ENCODE data around the gene LINC00632. TPM values are rescaled to one million over a fixed set of nuclear protein-coding genes. Genes with fewer than 3 reads are reported as not detected.

LINC00632 gene
- polyA plus RNA-seq, 1 of the 3 experiments (the other 2 are of a cell fraction), result 0.31 TPM

DNA sequence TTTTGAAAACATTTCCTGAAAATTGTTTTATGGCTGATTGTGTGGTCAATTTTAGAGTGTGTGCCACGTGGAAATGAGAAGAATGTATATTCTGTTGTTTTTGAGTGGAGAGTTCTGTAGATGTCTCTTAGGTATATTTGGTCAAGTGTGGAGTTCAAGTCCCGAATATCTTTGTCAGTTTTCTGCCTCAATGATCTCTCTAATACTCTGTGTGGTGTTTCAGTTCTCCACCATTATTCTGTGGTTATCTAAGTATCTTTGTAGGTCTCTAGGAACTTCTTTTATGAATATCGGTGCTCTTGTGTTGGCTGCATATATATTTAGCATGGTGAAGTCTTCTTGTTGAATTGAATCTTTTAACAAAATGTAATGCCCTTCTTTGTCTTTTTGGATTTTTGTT, 113.3 kb downstream of the LINC00632 start:
- 10% methylated on average over 3 of the region's 3 CpGs for WGBS (ENCODE audit: low lambda C conversion rate)
- H3K4me2 ChIP-seq, result no peak overlapping the region
- H2AFZ ChIP-seq (ENCODE audit: low read depth), result no peak overlapping the region
- no peaks in the 10 kb centered on the region for H3F3A ChIP-seq (replicated peaks; ENCODE audit: insufficient read depth)
- H3K27me3 ChIP-seq (ENCODE audit: insufficient read depth), result peaks cover 13% of the 10 kb centered on the region; the same call in 1 of the 2 replicates
- H4K20me1 ChIP-seq (ENCODE audit: insufficient read depth), result no peaks in the 10 kb centered on the region
- no peak overlapping the region for H3K4me3 ChIP-seq (ENCODE audit: low read depth in 2 of 2, low read length in 1 of 2)
- ChIA-PET POLR2A (no interaction called here), CTCF (no interaction called here)
- no peak overlapping the region for H3K9ac ChIP-seq
- H3K9me3 ChIP-seq, result no peaks in the 10 kb centered on the region
- TF ChIP-seq GATA2 (CRISPR knock-in tag; IDR thresholded peaks at IDR 0.05) (no peak), MXI1 (IDR thresholded peaks at IDR 0.05; ENCODE audit: low read depth, low read length) (no peak), YY1 (IDR thresholded peaks at IDR 0.05; ENCODE audit: low read depth) (no peak), NFIC (IDR thresholded peaks at IDR 0.05; ENCODE audit: borderline replicate concordance) (no peak), TCF12 (IDR thresholded peaks at IDR 0.05) (no peak)
- TF ChIP-seq, protein P1, sequence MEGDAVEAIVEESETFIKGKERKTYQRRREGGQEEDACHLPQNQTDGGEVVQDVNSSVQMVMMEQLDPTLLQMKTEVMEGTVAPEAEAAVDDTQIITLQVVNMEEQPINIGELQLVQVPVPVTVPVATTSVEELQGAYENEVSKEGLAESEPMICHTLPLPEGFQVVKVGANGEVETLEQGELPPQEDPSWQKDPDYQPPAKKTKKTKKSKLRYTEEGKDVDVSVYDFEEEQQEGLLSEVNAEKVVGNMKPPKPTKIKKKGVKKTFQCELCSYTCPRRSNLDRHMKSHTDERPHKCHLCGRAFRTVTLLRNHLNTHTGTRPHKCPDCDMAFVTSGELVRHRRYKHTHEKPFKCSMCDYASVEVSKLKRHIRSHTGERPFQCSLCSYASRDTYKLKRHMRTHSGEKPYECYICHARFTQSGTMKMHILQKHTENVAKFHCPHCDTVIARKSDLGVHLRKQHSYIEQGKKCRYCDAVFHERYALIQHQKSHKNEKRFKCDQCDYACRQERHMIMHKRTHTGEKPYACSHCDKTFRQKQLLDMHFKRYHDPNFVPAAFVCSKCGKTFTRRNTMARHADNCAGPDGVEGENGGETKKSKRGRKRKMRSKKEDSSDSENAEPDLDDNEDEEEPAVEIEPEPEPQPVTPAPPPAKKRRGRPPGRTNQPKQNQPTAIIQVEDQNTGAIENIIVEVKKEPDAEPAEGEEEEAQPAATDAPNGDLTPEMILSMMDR (IDR thresholded peaks at IDR 0.05), result no peak
- no peaks in the 10 kb centered on the region for H3K36me3 ChIP-seq (replicated peaks in 1 of 2; ENCODE audit: control insufficient read depth in 1 of 2, insufficient read depth in 2 of 2, low read length in 1 of 2)
- no peaks in the 10 kb centered on the region for H3K79me2 ChIP-seq (ENCODE audit: insufficient read depth)
- no peak overlapping the region for H3K27ac ChIP-seq (ENCODE audit: low read depth in 2 of 2, low read length in 1 of 2)
- no peaks in the 10 kb centered on the region for H3K9me2 ChIP-seq
- no peak for DNase-seq
- H3K4me1 ChIP-seq (ENCODE audit: control insufficient read depth in 1 of 2, insufficient read depth in 2 of 2, low read depth in 1 of 2, low read length in 1 of 2), result no peaks in the 10 kb centered on the region

DNA sequence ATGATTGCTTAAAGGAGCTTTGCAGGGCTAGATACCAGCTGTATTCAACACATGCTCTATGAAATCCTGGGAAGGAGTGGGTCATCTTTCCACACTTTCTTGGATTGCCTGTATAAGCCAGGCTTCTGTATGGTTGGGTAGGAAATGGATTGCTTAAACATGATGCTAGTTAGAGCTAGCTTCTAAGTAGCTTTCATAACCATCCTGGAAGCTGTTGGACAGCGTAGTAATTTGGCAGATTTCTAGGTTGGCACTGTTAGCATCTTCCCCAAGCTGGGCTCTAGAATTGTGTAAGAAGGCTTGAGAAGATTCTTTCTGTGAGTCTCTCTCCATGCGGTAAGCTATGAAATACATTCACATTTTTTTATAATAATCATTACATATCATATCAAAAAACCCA, 127.3 kb downstream of the LINC00632 start:
- H4K20me1 ChIP-seq (ENCODE audit: insufficient read depth), result no peaks in the 10 kb centered on the region
- CTCF ChIA-PET, result no interaction called here
- WGBS (ENCODE audit: low lambda C conversion rate), result 7% methylated on average over 2 of the region's 2 CpGs
- H3K4me1 ChIP-seq (ENCODE audit: control insufficient read depth in 1 of 2, insufficient read depth in 2 of 2, low read depth in 1 of 2, low read length in 1 of 2), result no peaks in the 10 kb centered on the region
- TF ChIP-seq ELF1 (IDR thresholded peaks at IDR 0.05), result no peak
- TF ChIP-seq MXI1 (IDR thresholded peaks at IDR 0.05; ENCODE audit: low read depth, low read length), result no peak
- no peak for TF ChIP-seq JUND (IDR thresholded peaks at IDR 0.05)
- TF ChIP-seq RCOR1 (IDR thresholded peaks at IDR 0.05; ENCODE audit: low read length), result no peak
- no peak for TF ChIP-seq EP300 (IDR thresholded peaks at IDR 0.05; ENCODE audit: borderline replicate concordance in 1 of 2, low read depth in 1 of 2, low read length in 1 of 2)
- no peak for TF ChIP-seq RAD21 (IDR thresholded peaks at IDR 0.05; ENCODE audit: low read length)
- no peak for TF ChIP-seq FOSL2 (IDR thresholded peaks at IDR 0.05; ENCODE audit: borderline replicate concordance, low read depth)
- TF ChIP-seq NRF1 (IDR thresholded peaks at IDR 0.05; ENCODE audit: low read depth, low read length), result no peak
- no peak for TF ChIP-seq RXRA (IDR thresholded peaks at IDR 0.05; ENCODE audit: borderline replicate concordance, low read depth)
- POLR2A ChIA-PET, result no interaction called here
- no peaks in the 10 kb centered on the region for H3F3A ChIP-seq (replicated peaks; ENCODE audit: insufficient read depth)
- H3K27me3 ChIP-seq (ENCODE audit: insufficient read depth), result no peaks in the 10 kb centered on the region
- no peak for DNase-seq
- no peak overlapping the region for H2AFZ ChIP-seq (ENCODE audit: low read depth)
- H3K4me3 ChIP-seq (ENCODE audit: low read depth in 2 of 2, low read length in 1 of 2), result no peak overlapping the region
- H3K9me2 ChIP-seq, result no peaks in the 10 kb centered on the region
- no peaks in the 10 kb centered on the region for H3K9me3 ChIP-seq
- no peaks in the 10 kb centered on the region for H3K36me3 ChIP-seq (replicated peaks in 1 of 2; ENCODE audit: control insufficient read depth in 1 of 2, insufficient read depth in 2 of 2, low read length in 1 of 2)
- H3K9ac ChIP-seq, result no peak overlapping the region
- no peaks in the 10 kb centered on the region for H3K79me2 ChIP-seq (ENCODE audit: insufficient read depth)
- no peak overlapping the region for H3K27ac ChIP-seq (ENCODE audit: low read depth in 2 of 2, low read length in 1 of 2)
- H3K4me2 ChIP-seq, result no peak overlapping the region

Other genes with a start within 250 kb of the LINC00632 start
- gene SOX3, start 204.7 kb upstream of the LINC00632 start, polyA plus RNA-seq (2012; rRNA removed), result not detected in 2 replicates